Progenitor cell of endocrine pancreas (in vitro differentiated cells): ENCODE results near the gene OR1E2. TPM values are rescaled to one million over a fixed set of nuclear protein-coding genes. Genes with fewer than 3 reads are reported as not detected.
"Not testable (repeated sequence)": the region's sequence is repeated elsewhere in the genome, so short reads cannot be mapped to it uniquely, and the experiment has no call there.

Source experiments
- DNase-seq: peaks from one replicate; pipeline ENCODE4 v3.0.0; 2021; ENCODE audit warnings: low spot score; ENCODE audit not compliant: unreplicated experiment
- H3K27ac Mint-ChIP-seq: 2 replicates; pipeline ENCODE4 v1.8.0; 2021; ENCODE audit warnings: mild to moderate bottlenecking, moderate library complexity, mixed read lengths
- H3K27me3 Mint-ChIP-seq: 2 replicates; pipeline ENCODE4 v1.8.0; 2021; ENCODE audit warnings: mixed read lengths
- H3K36me3 Mint-ChIP-seq: 2 replicates; pipeline ENCODE4 v1.8.0; 2022; ENCODE audit warnings: mixed read lengths; ENCODE audit not compliant: insufficient read depth
- H3K4me1 Mint-ChIP-seq: 2 replicates; pipeline ENCODE4 v1.8.0; 2021; ENCODE audit warnings: low read depth, mixed read lengths
- H3K4me3 Mint-ChIP-seq: 2 replicates; pipeline ENCODE4 v1.8.0; 2021; ENCODE audit warnings: low read depth, mild to moderate bottlenecking, moderate library complexity, mixed read lengths
- H3K9me3 Mint-ChIP-seq: 2 replicates; pipeline ENCODE4 v1.8.0; 2021; ENCODE audit warnings: low read depth, mixed read lengths
- total RNA-seq: library from RNA; stranded (reverse); gene quantifications from 2 replicates; pipeline ENCODE4 v1.2.1, GENCODE V29; 2021
- TF ChIP-seq, protein P1 (sequence below): fragments of 200-600 bp; sonication (generic); IDR thresholded peaks from one replicate; pipeline ENCODE4 v1.5.0; 2021; ENCODE audit warnings: antibody characterized with exemption, mild to moderate bottlenecking; ENCODE audit not compliant: unreplicated experiment

The OR1E2 gene
- total RNA-seq, 1 donor from 2014 or later = not detected

DNA sequence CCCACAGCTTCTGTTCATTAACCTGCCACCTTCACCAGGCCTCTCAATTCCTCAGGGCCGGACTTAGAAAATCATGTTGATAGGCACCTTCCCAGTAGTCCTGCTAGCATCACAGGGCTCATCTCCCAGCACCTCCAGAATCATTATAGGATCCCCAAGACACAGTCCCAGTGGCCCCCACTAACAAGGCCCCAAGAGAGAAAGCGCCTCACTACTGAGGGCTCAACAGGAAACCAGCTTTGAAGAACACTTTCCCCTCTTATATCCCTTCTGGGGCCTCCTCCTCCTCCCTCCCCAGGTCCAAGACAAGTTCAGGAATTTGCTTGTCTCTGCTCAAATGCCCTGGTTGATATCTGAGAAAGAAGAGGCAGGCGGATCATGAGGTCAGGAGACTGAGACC, 22.6 kb downstream of the OR1E2 start, which contains the start of gene OR3A3:
Gene OR3A3, plus strand, starts transcription at position 301 of the 400 bp plus-strand sequence.
- no peak for DNase-seq
- H3K4me1 Mint-ChIP-seq = no peaks in the 10 kb centered on the region
- H3K4me3 Mint-ChIP-seq = no peak within 1 kb of the TSS
- H3K27me3 Mint-ChIP-seq = no peaks in the 10 kb centered on the region
- peaks cover 4% of the 10 kb centered on the region for H3K36me3 Mint-ChIP-seq
- TF ChIP-seq, protein P1, sequence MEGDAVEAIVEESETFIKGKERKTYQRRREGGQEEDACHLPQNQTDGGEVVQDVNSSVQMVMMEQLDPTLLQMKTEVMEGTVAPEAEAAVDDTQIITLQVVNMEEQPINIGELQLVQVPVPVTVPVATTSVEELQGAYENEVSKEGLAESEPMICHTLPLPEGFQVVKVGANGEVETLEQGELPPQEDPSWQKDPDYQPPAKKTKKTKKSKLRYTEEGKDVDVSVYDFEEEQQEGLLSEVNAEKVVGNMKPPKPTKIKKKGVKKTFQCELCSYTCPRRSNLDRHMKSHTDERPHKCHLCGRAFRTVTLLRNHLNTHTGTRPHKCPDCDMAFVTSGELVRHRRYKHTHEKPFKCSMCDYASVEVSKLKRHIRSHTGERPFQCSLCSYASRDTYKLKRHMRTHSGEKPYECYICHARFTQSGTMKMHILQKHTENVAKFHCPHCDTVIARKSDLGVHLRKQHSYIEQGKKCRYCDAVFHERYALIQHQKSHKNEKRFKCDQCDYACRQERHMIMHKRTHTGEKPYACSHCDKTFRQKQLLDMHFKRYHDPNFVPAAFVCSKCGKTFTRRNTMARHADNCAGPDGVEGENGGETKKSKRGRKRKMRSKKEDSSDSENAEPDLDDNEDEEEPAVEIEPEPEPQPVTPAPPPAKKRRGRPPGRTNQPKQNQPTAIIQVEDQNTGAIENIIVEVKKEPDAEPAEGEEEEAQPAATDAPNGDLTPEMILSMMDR = no peak
- no peak within 1 kb of the TSS for H3K27ac Mint-ChIP-seq
- peaks cover 48% of the 10 kb centered on the region for H3K9me3 Mint-ChIP-seq

DNA sequence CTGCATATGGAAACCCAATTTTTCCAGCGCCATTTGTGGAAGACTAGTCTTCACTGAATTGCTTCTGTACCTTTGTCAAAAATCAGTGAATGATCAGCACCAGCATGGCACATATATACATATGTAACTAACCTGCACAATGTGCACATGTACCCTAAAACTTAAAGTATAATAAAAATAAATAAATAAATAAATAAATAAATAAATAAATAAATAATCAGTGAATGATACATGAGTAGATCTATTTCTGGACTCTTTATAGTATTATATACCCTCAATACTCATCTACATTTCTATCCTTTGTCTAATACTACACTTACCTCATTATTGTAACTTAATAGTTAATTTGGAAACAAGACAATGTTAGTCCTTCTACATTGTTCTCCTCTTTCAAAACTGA, 29.8 kb downstream of the OR1E2 start:
- not testable (repeated sequence) for DNase-seq, H3K36me3 Mint-ChIP-seq, H3K4me1 Mint-ChIP-seq, H3K27me3 Mint-ChIP-seq, H3K4me3 Mint-ChIP-seq, H3K27ac Mint-ChIP-seq
- peaks cover 68% of the 10 kb centered on the region for H3K9me3 Mint-ChIP-seq

DNA sequence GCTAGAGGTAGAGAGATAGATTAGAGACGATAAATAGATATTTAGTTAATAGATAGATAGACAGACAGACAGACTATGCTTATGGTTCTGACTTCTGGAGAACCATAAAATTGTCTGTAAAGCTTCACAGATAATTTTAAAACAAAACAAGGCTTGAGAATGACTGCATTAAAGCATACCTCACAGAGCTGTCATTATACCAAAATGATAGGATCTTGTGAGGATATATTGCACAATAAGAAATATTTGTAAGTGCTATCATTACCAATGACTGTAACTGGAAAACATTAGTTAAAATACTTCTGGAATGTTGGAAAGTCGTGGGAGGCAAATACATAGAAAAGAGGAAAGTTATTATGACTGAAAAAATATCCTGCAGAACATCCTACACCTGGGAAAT, 31.9 kb downstream of the OR1E2 start:
- H3K36me3 Mint-ChIP-seq = no peaks in the 10 kb centered on the region
- H3K9me3 Mint-ChIP-seq = peaks cover 62% of the 10 kb centered on the region

DNA sequence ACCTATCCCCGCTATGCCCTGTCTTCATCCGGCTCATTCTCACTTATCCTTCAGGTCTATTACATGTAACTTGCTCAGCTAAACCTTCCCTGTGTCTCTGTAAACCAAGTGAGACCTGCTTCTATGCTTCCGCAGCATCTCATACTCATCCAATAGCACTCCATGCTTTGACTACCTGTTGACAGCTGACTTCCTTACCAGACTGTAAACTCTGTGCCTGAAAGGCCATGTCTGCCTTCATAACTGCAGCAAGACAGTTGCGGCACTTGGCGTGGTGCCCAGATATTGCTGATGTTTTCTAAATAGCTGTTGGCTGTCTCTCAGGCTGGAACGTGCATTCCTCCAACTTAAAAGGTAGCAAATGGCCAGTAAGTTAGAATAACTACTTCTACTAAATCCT, 33.6 kb downstream of the OR1E2 start:
- TF ChIP-seq, protein P1 = no peak
- Mint-ChIP-seq H3K4me1 (no peaks in the 10 kb centered on the region), H3K9me3 (peaks cover 56% of the 10 kb centered on the region), H3K36me3 (no peaks in the 10 kb centered on the region), H3K4me3 (no peak overlapping the region), H3K27ac (no peak overlapping the region), H3K27me3 (no peaks in the 10 kb centered on the region)
- DNase-seq = no peak

More for the DNA sequence above, 31.9 kb downstream of the OR1E2 start:
- no peak for DNase-seq
- no peaks in the 10 kb centered on the region for H3K27me3 Mint-ChIP-seq
- no peak overlapping the region for H3K27ac Mint-ChIP-seq
- no peak overlapping the region for H3K4me3 Mint-ChIP-seq
- TF ChIP-seq, protein P1 = no peak
- H3K4me1 Mint-ChIP-seq = no peaks in the 10 kb centered on the region

DNA sequence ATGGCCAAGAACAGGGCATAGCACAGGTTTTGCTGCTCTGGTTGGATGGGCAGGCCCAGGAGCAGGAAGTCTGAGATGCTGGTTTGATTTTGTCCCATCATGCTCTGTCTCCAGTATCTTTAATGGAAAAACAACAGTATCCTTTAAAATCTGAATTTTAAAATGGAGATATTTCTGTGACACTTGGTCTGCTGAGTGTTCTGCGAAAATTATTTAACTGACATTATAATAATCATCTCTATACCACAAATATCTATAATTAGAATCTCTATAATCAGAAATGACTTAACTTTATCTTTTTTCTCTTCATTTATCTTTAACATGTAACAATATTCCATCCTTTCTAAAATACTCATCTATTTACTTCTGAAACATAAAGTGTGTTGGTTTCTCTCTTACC, 35.3 kb downstream of the OR1E2 start, which contains the start of gene OR1E1:
Gene OR1E1, minus strand, starts transcription at position 101 of the 400 bp plus-strand sequence. Its CDS starts 0 bp downstream, at position 101.
- H3K36me3 Mint-ChIP-seq = peaks cover 4% of the 10 kb centered on the region
- H3K9me3 Mint-ChIP-seq = peaks cover 59% of the 10 kb centered on the region

DNA sequence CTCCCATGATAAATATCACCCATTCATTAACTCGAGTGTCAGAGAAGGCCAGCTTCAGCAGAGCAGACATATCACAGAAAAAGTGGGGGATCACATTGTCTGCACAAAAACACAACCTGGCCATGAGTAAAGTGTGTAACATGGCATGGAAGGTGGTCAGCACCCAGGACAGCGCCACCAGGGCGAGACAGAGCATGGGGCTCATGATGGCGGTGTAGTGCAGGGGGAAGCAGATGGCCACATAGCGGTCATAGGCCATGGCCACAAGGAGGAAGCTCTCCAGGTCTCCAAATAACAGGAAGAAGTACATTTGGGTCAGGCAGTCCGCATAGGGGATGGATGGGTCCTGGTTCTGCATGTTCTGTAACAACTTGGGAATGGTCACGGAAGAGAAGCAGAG, 35.8 kb downstream of the OR1E2 start:
- not testable (repeated sequence) for H3K27ac Mint-ChIP-seq, H3K27me3 Mint-ChIP-seq, DNase-seq, H3K36me3 Mint-ChIP-seq, H3K4me3 Mint-ChIP-seq, H3K4me1 Mint-ChIP-seq
- peaks cover 56% of the 10 kb centered on the region for H3K9me3 Mint-ChIP-seq

More for the DNA sequence above, 35.3 kb downstream of the OR1E2 start, which contains the start of gene OR1E1:
- TF ChIP-seq, protein P1 = no peak
- no peak within 1 kb of the TSS for H3K27ac Mint-ChIP-seq
- DNase-seq = no peak
- no peak within 1 kb of the TSS for H3K4me3 Mint-ChIP-seq
- H3K27me3 Mint-ChIP-seq = no peaks in the 10 kb centered on the region
- no peaks in the 10 kb centered on the region for H3K4me1 Mint-ChIP-seq
